HUDEP-2 (cell line): ENCODE results near the gene DHFR2.
"Not testable (repeated sequence)": the region's sequence is repeated elsewhere in the genome, so short reads cannot be mapped to it uniquely, and the experiment has no call there.

Source experiments
- DNase-seq, 76 experiments: peaks; one replicate each; lab custom pipeline; 2025; ENCODE audit not compliant: unreplicated experiment in 76 of 76; lab: John Stamatoyannopoulos, UW

The DHFR2 gene

GRCh38 chr3:94062513-94063404 is at the start of gene DHFR2, which contains the start of gene NSUN3:
Gene DHFR2 (minus strand): TSS chr3:94062916. CDS start chr3:94061511, 1,405 bp downstream.
Gene NSUN3 (plus strand): TSS chr3:94063061. CDS start chr3:94063127, 66 bp downstream.
- peak; percentile 29 to 95 (median 88) for DNase-seq

- no peak for DNase-seq
Observed at GRCh38 chr3:94110854-94111253, 48.1 kb upstream of the DHFR2 start.

GRCh38 chr3:94110232-94110631 is 47.5 kb upstream of the DHFR2 start:
- DNase-seq, result not testable (repeated sequence)

GRCh38 chr3:94106268-94106667 is 43.6 kb upstream of the DHFR2 start:
- peak in 20 of 76 experiments; percentile 3 to 55 (median 20) for DNase-seq

- DNase-seq, result peak in 3 of 76 experiments; percentile 0 to 19 (median 3)
Observed at GRCh38 chr3:94101860-94102259, 39.1 kb upstream of the DHFR2 start.

- DNase-seq, result no peak
Observed at GRCh38 chr3:94099311-94099710, 36.6 kb upstream of the DHFR2 start.

GRCh38 chr3:94098452-94098851 is 35.7 kb upstream of the DHFR2 start:
- no peak for DNase-seq

- no peak for DNase-seq
Observed at GRCh38 chr3:94095111-94095510, 32.4 kb upstream of the DHFR2 start.

- no peak for DNase-seq
Observed at GRCh38 chr3:94093151-94093550, 30.4 kb upstream of the DHFR2 start.

- DNase-seq, result no peak
Observed at GRCh38 chr3:94092086-94092485, 29.4 kb upstream of the DHFR2 start.

GRCh38 chr3:94089126-94089525 is 26.4 kb upstream of the DHFR2 start:
- DNase-seq, result no peak

- no peak for DNase-seq
Observed at GRCh38 chr3:94083261-94083660, 20.5 kb upstream of the DHFR2 start.

- DNase-seq, result no peak
Observed at GRCh38 chr3:94082391-94082937, 19.7 kb upstream of the DHFR2 start.

- DNase-seq, result no peak
Observed at GRCh38 chr3:94081884-94082283, 19.2 kb upstream of the DHFR2 start.

GRCh38 chr3:94080552-94080951 is 17.8 kb upstream of the DHFR2 start:
- DNase-seq, result not testable (repeated sequence)

GRCh38 chr3:94076055-94076454 is 13.3 kb upstream of the DHFR2 start:
- no peak for DNase-seq

- DNase-seq, result no peak
Observed at GRCh38 chr3:94071713-94072284, 9.1 kb upstream of the DHFR2 start.

GRCh38 chr3:94070341-94070911 is 7.7 kb upstream of the DHFR2 start:
- DNase-seq, result no peak

- peak in 1 of 76 experiments; percentile 7 for DNase-seq
Observed at GRCh38 chr3:94069194-94069813, 6.6 kb upstream of the DHFR2 start.
